Measurements from ENCODE around the gene BTN2A1. TPM values are rescaled to one million over a fixed set of nuclear protein-coding genes. Genes with fewer than 3 reads are reported as not detected.

The BTN2A1 gene
- total and polyA plus RNA-seq, 10 of the 15 experiments (the other 5 are each of a cell fraction or from before 2014, with no cell fraction given): 8.2 to 28.0 (median 15.8) TPM

DNA sequence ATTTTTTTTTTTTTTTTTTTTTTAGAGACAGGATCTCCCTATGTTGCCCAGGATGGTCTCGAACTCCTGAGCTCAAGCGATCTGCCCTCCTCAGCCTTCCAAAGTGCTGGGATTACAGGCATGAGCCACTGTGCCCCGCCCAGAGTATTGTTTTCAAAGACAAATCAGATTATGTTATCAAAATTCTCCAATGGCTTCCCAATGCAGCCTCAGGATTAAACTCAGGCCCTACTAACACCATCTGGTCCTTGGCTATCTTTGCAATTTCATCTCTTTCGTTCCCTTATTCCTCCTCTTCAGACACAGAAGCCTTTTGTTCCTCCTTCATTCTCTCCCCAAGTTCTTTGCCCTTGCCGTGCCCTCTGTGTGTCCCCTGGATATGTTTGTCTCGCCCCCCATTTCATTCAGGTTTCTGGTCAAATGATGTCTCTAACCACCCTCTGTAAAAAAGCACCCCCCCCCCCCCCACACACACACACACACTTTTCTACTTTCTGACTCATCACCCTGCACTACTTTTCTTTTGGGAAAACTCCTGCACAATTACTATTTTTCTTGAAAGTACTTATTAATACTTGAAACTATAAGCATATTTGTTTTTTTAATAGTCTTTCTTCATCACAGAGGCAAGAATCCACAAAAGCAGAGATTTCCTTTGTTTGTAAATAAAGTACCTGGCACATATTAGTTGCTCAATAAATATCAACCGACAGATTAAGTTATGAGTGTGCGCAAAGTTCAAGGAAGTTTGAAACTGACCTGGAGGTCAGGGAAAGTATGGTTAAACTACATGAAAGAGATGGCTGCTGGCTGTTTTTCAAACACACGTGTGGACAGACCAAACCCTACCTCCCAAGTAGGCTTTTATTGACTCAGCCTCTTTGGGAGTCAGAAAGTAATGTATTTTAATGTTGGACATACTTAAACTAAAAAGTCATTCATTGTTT is 59.0 kb downstream of the BTN2A1 start (continued):
- TF ChIP-seq, protein P1, sequence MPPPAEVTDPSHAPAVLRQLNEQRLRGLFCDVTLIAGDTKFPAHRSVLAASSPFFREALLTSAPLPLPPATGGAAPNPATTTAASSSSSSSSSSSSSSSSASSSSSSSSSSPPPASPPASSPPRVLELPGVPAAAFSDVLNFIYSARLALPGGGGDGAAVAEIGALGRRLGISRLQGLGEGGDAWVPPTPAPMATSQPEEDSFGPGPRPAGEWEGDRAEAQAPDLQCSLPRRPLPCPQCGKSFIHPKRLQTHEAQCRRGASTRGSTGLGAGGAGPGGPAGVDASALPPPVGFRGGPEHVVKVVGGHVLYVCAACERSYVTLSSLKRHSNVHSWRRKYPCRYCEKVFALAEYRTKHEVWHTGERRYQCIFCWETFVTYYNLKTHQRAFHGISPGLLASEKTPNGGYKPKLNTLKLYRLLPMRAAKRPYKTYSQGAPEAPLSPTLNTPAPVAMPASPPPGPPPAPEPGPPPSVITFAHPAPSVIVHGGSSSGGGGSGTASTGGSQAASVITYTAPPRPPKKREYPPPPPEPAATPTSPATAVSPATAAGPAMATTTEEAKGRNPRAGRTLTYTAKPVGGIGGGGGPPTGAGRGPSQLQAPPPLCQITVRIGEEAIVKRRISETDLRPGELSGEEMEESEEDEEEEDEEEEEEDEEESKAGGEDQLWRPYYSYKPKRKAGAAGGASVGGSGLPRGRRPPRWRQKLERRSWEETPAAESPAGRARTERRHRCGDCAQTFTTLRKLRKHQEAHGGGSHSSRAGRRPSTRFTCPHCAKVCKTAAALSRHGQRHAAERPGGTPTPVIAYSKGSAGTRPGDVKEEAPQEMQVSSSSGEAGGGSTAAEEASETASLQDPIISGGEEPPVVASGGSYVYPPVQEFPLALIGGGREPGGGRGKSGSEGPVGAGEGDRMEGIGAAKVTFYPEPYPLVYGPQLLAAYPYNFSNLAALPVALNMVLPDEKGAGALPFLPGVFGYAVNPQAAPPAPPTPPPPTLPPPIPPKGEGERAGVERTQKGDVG (CRISPR knock-in tag; IDR thresholded peaks at IDR 0.05): no peak
- TF ChIP-seq, protein P2, sequence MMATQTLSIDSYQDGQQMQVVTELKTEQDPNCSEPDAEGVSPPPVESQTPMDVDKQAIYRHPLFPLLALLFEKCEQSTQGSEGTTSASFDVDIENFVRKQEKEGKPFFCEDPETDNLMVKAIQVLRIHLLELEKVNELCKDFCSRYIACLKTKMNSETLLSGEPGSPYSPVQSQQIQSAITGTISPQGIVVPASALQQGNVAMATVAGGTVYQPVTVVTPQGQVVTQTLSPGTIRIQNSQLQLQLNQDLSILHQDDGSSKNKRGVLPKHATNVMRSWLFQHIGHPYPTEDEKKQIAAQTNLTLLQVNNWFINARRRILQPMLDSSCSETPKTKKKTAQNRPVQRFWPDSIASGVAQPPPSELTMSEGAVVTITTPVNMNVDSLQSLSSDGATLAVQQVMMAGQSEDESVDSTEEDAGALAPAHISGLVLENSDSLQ (IDR thresholded peaks at IDR 0.05): no peak
- no peak for TF ChIP-seq CHD2 (IDR thresholded peaks at IDR 0.05; ENCODE audit: borderline replicate concordance, low read depth, low read length)

Small RNA genes within 50 kb of the gene (small RNA-seq; reads per million reads assigned to genes)
- gene RNU6-502P: not detected

Other genes starting within 250 kb of the BTN2A1 start
Only the 7 nearest of the 8 such genes appear.
- 17.2 and 17.3 TPM in 2 replicates for gene BTN3A2, start 92.8 kb upstream of the BTN2A1 start, total RNA-seq (2014; rRNA removed)
- 19.5 and 20.9 TPM in 2 replicates for gene BTN3A2, start 92.8 kb upstream of the BTN2A1 start, total RNA-seq (2014; rRNA removed; fragmentation: Illumina TruSeq; extraction: Trizol)
- gene BTN3A2, start 92.8 kb upstream of the BTN2A1 start, total RNA-seq (2021): 26.1 and 27.8 TPM in 2 replicates
- 74.7 and 80.5 TPM in 2 replicates for gene BTN3A2, start 92.8 kb upstream of the BTN2A1 start, polyA plus RNA-seq (2011; rRNA removed)
- 25.1 and 25.2 TPM in 2 replicates for gene BTN3A2, start 92.8 kb upstream of the BTN2A1 start, polyA plus RNA-seq (2014; fragmentation: Illumina TruSeq; extraction: Trizol)
- 10 to 100 TPM; 15.9 to 22.2 TPM for gene BTN3A2, start 92.8 kb upstream of the BTN2A1 start, polyA plus RNA-seq (2014; fragmentation: Nextera tagmentation; extraction: Ambion mirVana)
- gene BTN3A2, start 92.8 kb upstream of the BTN2A1 start, polyA plus RNA-seq (2014; rRNA removed): 19.5 and 19.6 TPM in 2 replicates
- gene BTN3A2, start 92.8 kb upstream of the BTN2A1 start, polyA plus RNA-seq (2016; fragmentation: Nextera tagmentation; extraction: Ambion mirVana): 10 to 100 TPM; 13.6 to 14.7 TPM
- gene BTN2A2, start 74.8 kb upstream of the BTN2A1 start, total RNA-seq (2014; rRNA removed): 24.7 and 28.3 TPM in 2 replicates
- gene BTN2A2, start 74.8 kb upstream of the BTN2A1 start, total RNA-seq (2014; rRNA removed; fragmentation: Illumina TruSeq; extraction: Trizol): 26.3 and 27.5 TPM in 2 replicates
- gene BTN2A2, start 74.8 kb upstream of the BTN2A1 start, total RNA-seq (2021): 28.5 and 32.7 TPM in 2 replicates
- gene BTN2A2, start 74.8 kb upstream of the BTN2A1 start, polyA plus RNA-seq (2011; rRNA removed): 70.8 and 76.4 TPM in 2 replicates
- gene BTN2A2, start 74.8 kb upstream of the BTN2A1 start, polyA plus RNA-seq (2014; fragmentation: Illumina TruSeq; extraction: Trizol): 29.8 and 31.7 TPM in 2 replicates
- gene BTN2A2, start 74.8 kb upstream of the BTN2A1 start, polyA plus RNA-seq (2014; fragmentation: Nextera tagmentation; extraction: Ambion mirVana): 10 to 100 TPM; 14.7 to 30.9 TPM
- 25.9 and 29.4 TPM in 2 replicates for gene BTN2A2, start 74.8 kb upstream of the BTN2A1 start, polyA plus RNA-seq (2014; rRNA removed)
- gene BTN2A2, start 74.8 kb upstream of the BTN2A1 start, polyA plus RNA-seq (2016; fragmentation: Nextera tagmentation; extraction: Ambion mirVana): 10 to 100 TPM; 16.3 to 16.7 TPM
- 16.4 and 21.0 TPM in 2 replicates for gene BTN3A1, start 55.7 kb upstream of the BTN2A1 start, total RNA-seq (2014; rRNA removed)
- gene BTN3A1, start 55.7 kb upstream of the BTN2A1 start, total RNA-seq (2014; rRNA removed; fragmentation: Illumina TruSeq; extraction: Trizol): 15.7 and 19.1 TPM in 2 replicates
- 17.6 and 19.5 TPM in 2 replicates for gene BTN3A1, start 55.7 kb upstream of the BTN2A1 start, total RNA-seq (2021)
- 60.1 and 64.3 TPM in 2 replicates for gene BTN3A1, start 55.7 kb upstream of the BTN2A1 start, polyA plus RNA-seq (2011; rRNA removed)
- 22.8 and 26.7 TPM in 2 replicates for gene BTN3A1, start 55.7 kb upstream of the BTN2A1 start, polyA plus RNA-seq (2014; fragmentation: Illumina TruSeq; extraction: Trizol)
- 1 to 10 TPM; 5.6 TPM for gene BTN3A1, start 55.7 kb upstream of the BTN2A1 start, polyA plus RNA-seq (2014; fragmentation: Nextera tagmentation; extraction: Ambion mirVana)
- gene BTN3A1, start 55.7 kb upstream of the BTN2A1 start, polyA plus RNA-seq (2014; rRNA removed): 18.0 and 22.4 TPM in 2 replicates
- 10 to 100 TPM in 1 of 2 experiments, 1 to 10 TPM in 1; 9.8 to 10.5 TPM for gene BTN3A1, start 55.7 kb upstream of the BTN2A1 start, polyA plus RNA-seq (2016; fragmentation: Nextera tagmentation; extraction: Ambion mirVana)
- 14.2 and 15.1 TPM in 2 replicates for gene BTN3A3, start 17.5 kb upstream of the BTN2A1 start, total RNA-seq (2014; rRNA removed)
- gene BTN3A3, start 17.5 kb upstream of the BTN2A1 start, total RNA-seq (2014; rRNA removed; fragmentation: Illumina TruSeq; extraction: Trizol): 12.7 and 13.5 TPM in 2 replicates
- gene BTN3A3, start 17.5 kb upstream of the BTN2A1 start, total RNA-seq (2021): 15.2 and 15.7 TPM in 2 replicates
- gene BTN3A3, start 17.5 kb upstream of the BTN2A1 start, polyA plus RNA-seq (2011; rRNA removed): 42.1 and 49.7 TPM in 2 replicates
- 20.8 and 27.3 TPM in 2 replicates for gene BTN3A3, start 17.5 kb upstream of the BTN2A1 start, polyA plus RNA-seq (2014; fragmentation: Illumina TruSeq; extraction: Trizol)
- 1 to 10 TPM; 5.8 to 8.4 TPM for gene BTN3A3, start 17.5 kb upstream of the BTN2A1 start, polyA plus RNA-seq (2014; fragmentation: Nextera tagmentation; extraction: Ambion mirVana)
- gene BTN3A3, start 17.5 kb upstream of the BTN2A1 start, polyA plus RNA-seq (2014; rRNA removed): 15.7 and 16.3 TPM in 2 replicates
- 10 to 100 TPM in 1 of 2 experiments, 1 to 10 TPM in 1; 8.9 to 11.3 TPM for gene BTN3A3, start 17.5 kb upstream of the BTN2A1 start, polyA plus RNA-seq (2016; fragmentation: Nextera tagmentation; extraction: Ambion mirVana)
- gene BTN1A1, start 42.3 kb downstream of the BTN2A1 start, total RNA-seq (2014; rRNA removed): 0.79 and 1.1 TPM in 2 replicates
- 1.1 TPM in 2 replicates for gene BTN1A1, start 42.3 kb downstream of the BTN2A1 start, total RNA-seq (2014; rRNA removed; fragmentation: Illumina TruSeq; extraction: Trizol)
- gene BTN1A1, start 42.3 kb downstream of the BTN2A1 start, total RNA-seq (2021): 1.1 and 1.5 TPM in 2 replicates
- gene BTN1A1, start 42.3 kb downstream of the BTN2A1 start, polyA plus RNA-seq (2011; rRNA removed): 0.04 and 0.05 TPM in 2 replicates
- 1.7 and 2.2 TPM in 2 replicates for gene BTN1A1, start 42.3 kb downstream of the BTN2A1 start, polyA plus RNA-seq (2014; fragmentation: Illumina TruSeq; extraction: Trizol)
- under 1 TPM; 0.82 to 0.91 TPM for gene BTN1A1, start 42.3 kb downstream of the BTN2A1 start, polyA plus RNA-seq (2014; fragmentation: Nextera tagmentation; extraction: Ambion mirVana)
- gene BTN1A1, start 42.3 kb downstream of the BTN2A1 start, polyA plus RNA-seq (2014; rRNA removed): 0.57 and 0.63 TPM in 2 replicates
- 1 to 10 TPM in 1 of 2 experiments, under 1 TPM in 1; 0.18 to 1.1 TPM for gene BTN1A1, start 42.3 kb downstream of the BTN2A1 start, polyA plus RNA-seq (2016; fragmentation: Nextera tagmentation; extraction: Ambion mirVana)
- 73.9 and 90.7 TPM in 2 replicates for gene HMGN4, start 80.4 kb downstream of the BTN2A1 start, total RNA-seq (2014; rRNA removed)
- 99.0 and 99.1 TPM in 2 replicates for gene HMGN4, start 80.4 kb downstream of the BTN2A1 start, total RNA-seq (2014; rRNA removed; fragmentation: Illumina TruSeq; extraction: Trizol)
- gene HMGN4, start 80.4 kb downstream of the BTN2A1 start, total RNA-seq (2021): 64.2 and 67.2 TPM in 2 replicates
- gene HMGN4, start 80.4 kb downstream of the BTN2A1 start, polyA plus RNA-seq (2011; rRNA removed): 79.5 and 112 TPM in 2 replicates
- gene HMGN4, start 80.4 kb downstream of the BTN2A1 start, polyA plus RNA-seq (2014; fragmentation: Illumina TruSeq; extraction: Trizol): 87.4 and 98.8 TPM in 2 replicates
- 10 to 100 TPM; 26.7 to 31.2 TPM for gene HMGN4, start 80.4 kb downstream of the BTN2A1 start, polyA plus RNA-seq (2014; fragmentation: Nextera tagmentation; extraction: Ambion mirVana)
- 54.6 and 71.6 TPM in 2 replicates for gene HMGN4, start 80.4 kb downstream of the BTN2A1 start, polyA plus RNA-seq (2014; rRNA removed)
- gene HMGN4, start 80.4 kb downstream of the BTN2A1 start, polyA plus RNA-seq (2016; fragmentation: Nextera tagmentation; extraction: Ambion mirVana): 10 to 100 TPM; 85.8 to 88.6 TPM
- gene ABT1, start 139.0 kb downstream of the BTN2A1 start, total RNA-seq (2014; rRNA removed): 33.5 and 37.1 TPM in 2 replicates
- 19.4 and 21.5 TPM in 2 replicates for gene ABT1, start 139.0 kb downstream of the BTN2A1 start, total RNA-seq (2014; rRNA removed; fragmentation: Illumina TruSeq; extraction: Trizol)
- gene ABT1, start 139.0 kb downstream of the BTN2A1 start, total RNA-seq (2021): 27.3 and 27.5 TPM in 2 replicates
- gene ABT1, start 139.0 kb downstream of the BTN2A1 start, polyA plus RNA-seq (2011; rRNA removed): 22.5 and 29.1 TPM in 2 replicates
- 8.4 and 15.4 TPM in 2 replicates for gene ABT1, start 139.0 kb downstream of the BTN2A1 start, polyA plus RNA-seq (2014; fragmentation: Illumina TruSeq; extraction: Trizol)
- 10 to 100 TPM in 1 of 2 experiments, 1 to 10 TPM in 1; 8.4 to 11.3 TPM for gene ABT1, start 139.0 kb downstream of the BTN2A1 start, polyA plus RNA-seq (2014; fragmentation: Nextera tagmentation; extraction: Ambion mirVana)
- gene ABT1, start 139.0 kb downstream of the BTN2A1 start, polyA plus RNA-seq (2014; rRNA removed): 35.7 and 36.9 TPM in 2 replicates
- 10 to 100 TPM; 42.5 to 43.5 TPM for gene ABT1, start 139.0 kb downstream of the BTN2A1 start, polyA plus RNA-seq (2016; fragmentation: Nextera tagmentation; extraction: Ambion mirVana)

All from GM12878 (cell line).